A673 (cell line): Measurements from ENCODE around the gene SPNS2.

Experiments
- CTCF ChIP-seq: fragments of 300-800, 200-600 bp; sonication (generic); conservative IDR thresholded peaks from 2 replicates; pipeline ENCODE4 v1.5.1; 2017; ENCODE audit warnings: low read depth, mild to moderate bottlenecking, antibody characterized with exemption, low read length, moderate library complexity, mixed read lengths
- EZH2 ChIP-seq: fragments of 200-600 bp; sonication (generic); IDR thresholded peaks from 2 replicates; pipeline ENCODE4 v1.6.1; 2017; ENCODE audit warnings: borderline replicate concordance, low read depth, mild to moderate bottlenecking, mixed read lengths, antibody characterized with exemption, low read length; ENCODE audit not compliant: poor library complexity, severe bottlenecking

GRCh38 chr17:4577386-4577993 lies 78.8 kb downstream of the SPNS2 start:
- TF ChIP-seq EZH2 (no peak), CTCF (no peak)
